HG02798 (cell line): ENCODE measurements around the gene CAV3.
"Not testable (repeated sequence)": the region's sequence is repeated elsewhere in the genome, so short reads cannot be mapped to it uniquely, and the experiment has no call there.

Source experiments
- ATAC-seq: cut with Tn5 transposase; IDR thresholded peaks from one replicate; pipeline ENCODE4 v1.9.1; 2021; ENCODE audit warnings: mild to moderate bottlenecking; ENCODE audit not compliant: unreplicated experiment, poor library complexity

Gene CAV3

GRCh38 chr3:8733332-8734094 lies at the start of gene CAV3:
CAV3 (plus strand) TSS chr3:8733802; CDS start chr3:8733877, 75 bp downstream.
- no peak for ATAC-seq

GRCh38 chr3:8684992-8685391 lies 48.6 kb upstream of the CAV3 start:
- ATAC-seq, result not testable (repeated sequence)

GRCh38 chr3:8691295-8691694 lies 42.3 kb upstream of the CAV3 start:
- not testable (repeated sequence) for ATAC-seq

- no peak for ATAC-seq
These were observed 31.0 kb upstream of the CAV3 start for GRCh38 chr3:8702560-8702959.

DNA sequence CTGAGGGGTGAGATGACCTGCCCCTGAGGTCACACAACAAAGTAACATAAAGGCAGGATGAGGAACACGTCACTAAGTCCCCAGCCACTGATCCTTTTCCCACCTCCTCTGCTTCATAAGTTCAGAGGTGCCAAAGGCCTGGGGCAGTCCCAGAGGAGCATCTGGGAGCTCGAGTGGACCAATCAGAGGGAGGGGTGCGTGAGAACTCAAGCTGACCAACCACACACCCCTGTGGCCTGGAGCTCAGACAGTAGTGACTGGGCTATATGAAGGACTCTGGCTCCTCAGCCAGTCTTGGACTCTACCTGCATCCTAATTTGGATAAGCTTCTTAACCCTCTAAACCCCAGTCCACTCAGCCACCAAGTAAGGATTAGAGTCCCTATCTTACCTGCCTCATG lies 28.0 kb upstream of the CAV3 start:
- ATAC-seq, result no peak

DNA sequence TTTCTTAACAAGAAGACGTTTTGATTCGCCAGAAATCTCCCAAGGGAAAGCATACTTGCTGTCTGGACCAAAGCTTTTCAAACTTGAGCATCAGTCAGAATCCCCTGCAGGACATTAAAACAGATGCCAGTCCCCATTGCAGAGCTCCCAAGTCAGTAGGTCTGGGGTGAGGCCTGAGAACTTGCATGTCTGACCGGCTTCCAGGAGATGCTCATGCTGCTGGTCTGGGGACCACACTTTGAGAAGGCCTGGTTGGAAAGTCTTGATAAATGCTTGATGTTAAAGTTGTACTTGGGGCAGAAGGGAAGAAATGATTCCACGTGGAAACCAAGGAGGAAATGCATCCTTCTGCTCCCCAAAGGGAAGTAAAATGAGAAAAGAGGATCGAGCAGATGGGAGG lies 24.3 kb upstream of the CAV3 start:
- no peak for ATAC-seq

- ATAC-seq, result no peak
These were observed 23.6 kb upstream of the CAV3 start for GRCh38 chr3:8709801-8710507.

- ATAC-seq, result no peak
These were observed 21.3 kb upstream of the CAV3 start for GRCh38 chr3:8712045-8712907.

- ATAC-seq, result no peak
These were observed 20.7 kb upstream of the CAV3 start for GRCh38 chr3:8712908-8713255.

GRCh38 chr3:8713901-8714759 lies 19.5 kb upstream of the CAV3 start:
- peak; percentile 73 for ATAC-seq

DNA sequence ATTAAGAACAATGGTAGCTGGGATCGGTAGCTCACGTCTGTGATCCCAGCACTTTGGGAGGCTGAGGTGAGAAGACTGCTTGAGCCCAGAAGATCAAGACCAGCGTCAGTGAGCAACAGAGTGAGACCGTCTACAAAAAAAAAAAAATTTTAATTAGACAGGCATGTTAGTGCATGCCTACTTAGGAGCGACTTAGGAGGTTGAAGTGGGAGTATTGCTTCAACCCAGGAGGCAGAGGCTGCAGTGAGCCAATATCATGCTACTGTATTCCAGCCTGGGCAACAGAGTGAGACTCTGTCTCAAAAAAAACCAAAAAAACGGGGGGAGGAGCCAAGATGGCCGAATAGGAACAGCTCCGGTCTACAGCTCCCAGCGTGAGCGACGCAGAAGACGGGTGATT lies 17.8 kb upstream of the CAV3 start:
- ATAC-seq, result not testable (repeated sequence)

GRCh38 chr3:8722808-8723207 lies 10.8 kb upstream of the CAV3 start:
- ATAC-seq, result no peak

DNA sequence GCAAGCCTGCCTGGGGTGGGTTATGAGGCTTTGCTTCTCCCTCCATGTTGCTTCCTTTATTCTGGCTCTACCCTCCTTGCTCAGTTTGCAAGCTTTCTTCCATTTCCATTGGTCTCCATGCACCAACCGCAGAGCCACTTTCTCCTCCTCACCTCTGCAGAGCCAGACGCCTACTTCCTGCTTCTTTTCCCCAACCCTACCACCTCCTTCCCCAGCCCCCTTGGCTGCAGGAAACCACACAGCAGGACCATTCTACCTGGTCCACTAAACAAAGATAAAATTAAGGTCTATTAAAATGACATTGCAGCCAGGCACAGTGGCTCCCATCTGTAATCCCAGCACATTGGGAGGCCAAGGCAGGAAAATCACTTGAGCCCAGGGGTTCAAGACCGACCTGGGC lies 10.0 kb upstream of the CAV3 start:
- no peak for ATAC-seq

- ATAC-seq, result no peak
These were observed 9.4 kb upstream of the CAV3 start for GRCh38 chr3:8724108-8724752.

DNA sequence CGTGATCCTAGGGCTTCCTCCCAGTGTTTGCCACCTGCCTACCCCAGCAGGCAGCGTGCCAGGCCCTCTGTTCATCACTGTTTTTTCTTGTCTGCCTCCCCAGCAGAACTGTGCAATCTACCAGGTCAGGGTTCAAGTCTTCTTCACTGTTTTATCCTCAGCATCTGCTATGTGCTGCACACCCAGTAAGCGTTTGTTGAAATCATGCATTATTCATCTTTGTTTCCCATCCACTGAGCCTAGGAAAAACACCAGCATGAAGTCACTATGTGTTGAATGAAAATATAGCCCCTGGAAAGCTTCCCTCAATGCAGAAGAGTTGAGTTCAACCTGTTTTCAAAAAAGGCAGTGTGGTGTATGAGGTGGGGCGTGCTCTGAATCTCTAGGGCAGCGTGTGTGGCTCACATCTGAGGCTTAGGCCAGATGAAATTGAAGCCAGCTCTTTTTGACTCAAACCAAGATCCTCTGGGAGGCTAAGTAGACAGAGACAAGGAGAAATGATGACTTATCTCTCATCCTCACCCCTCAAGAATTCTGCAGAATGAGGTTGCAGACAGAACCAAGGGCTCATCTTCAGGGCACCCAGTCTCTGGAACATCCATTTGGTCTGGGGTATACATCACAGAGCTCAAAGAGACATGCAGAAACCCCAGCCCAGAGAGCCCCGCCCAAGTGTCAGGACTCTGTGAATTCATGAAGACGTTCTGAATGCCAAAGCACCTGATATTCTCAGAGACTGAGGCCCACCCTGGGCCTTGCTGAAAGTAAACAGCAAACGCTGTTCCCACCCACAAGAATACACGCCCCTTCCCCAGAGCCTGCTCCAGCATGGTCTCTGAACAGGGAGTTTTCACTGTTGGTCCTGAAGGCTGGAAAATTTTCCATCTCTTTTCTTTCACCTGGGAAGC lies 5.7 kb upstream of the CAV3 start:
- no peak for ATAC-seq

DNA sequence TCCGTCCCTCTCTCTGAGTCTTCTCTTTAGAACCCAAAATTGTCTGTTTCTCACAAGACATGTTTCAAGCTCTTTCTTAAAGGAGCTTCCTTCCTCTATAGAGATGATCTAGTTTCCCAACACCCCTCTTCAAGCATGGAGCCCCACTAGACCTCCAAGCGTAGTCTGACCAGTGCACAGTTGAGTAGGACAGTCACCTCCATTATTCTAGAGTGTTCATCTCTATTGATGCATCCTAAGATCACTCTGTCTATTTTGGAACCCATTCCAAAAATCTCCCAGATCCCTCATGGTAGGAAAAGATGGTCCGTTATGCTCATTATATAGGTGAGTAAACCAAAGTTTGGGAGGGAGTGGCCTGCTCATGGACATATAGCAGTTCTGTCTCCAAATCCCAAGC lies 4.1 kb upstream of the CAV3 start:
- ATAC-seq, result no peak

- no peak for ATAC-seq
These were observed 2.9 kb upstream of the CAV3 start for GRCh38 chr3:8730656-8731055.

GRCh38 chr3:8732413-8732812 lies 1.2 kb upstream of the CAV3 start:
- ATAC-seq, result no peak
